GM03348 (cell line): ENCODE measurements around the gene REL.
"Not testable (repeated sequence)": the region's sequence is repeated elsewhere in the genome, so short reads cannot be mapped to it uniquely, and the experiment has no call there.

Experiments
- DNase-seq: peaks from one replicate; pipeline ENCODE4 v3.0.0; 2012; ENCODE audit warnings: low spot score

Gene REL

GRCh38 chr2:60867848-60868247 lies 13.5 kb upstream of the REL start:
- no peak for DNase-seq

DNA sequence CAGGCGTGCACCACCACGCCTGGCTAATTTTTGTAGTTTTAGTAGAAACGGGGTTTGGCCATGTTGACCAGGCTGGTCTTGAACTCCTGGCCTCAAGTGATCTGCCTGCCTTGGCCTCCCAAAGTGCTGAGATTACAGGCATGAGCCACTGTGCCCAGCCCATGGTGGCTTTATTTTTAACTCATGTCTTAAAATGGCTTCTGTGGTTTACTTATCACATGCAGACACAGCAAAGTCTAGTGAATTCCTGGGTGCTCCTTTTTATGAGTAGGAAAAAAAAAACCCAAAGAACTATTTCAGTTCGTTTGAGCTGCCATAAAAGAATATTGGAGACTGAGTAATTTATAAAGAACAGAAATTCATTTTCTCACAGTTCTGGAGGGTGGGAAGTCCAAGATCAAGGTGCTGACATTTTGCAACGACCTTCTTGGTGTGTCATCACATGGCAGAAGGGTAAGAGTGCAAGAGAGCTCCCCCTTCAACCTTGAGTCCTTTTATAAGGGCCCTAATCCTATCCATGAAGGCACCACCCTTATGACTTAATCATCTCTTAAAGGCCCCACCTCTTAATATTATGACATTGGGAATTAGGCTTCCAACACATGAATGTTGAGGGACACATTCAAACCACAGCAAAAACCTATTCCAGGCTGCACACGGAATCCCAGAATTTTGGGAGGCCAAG lies 12.6 kb upstream of the REL start:
- no peak for DNase-seq

DNA sequence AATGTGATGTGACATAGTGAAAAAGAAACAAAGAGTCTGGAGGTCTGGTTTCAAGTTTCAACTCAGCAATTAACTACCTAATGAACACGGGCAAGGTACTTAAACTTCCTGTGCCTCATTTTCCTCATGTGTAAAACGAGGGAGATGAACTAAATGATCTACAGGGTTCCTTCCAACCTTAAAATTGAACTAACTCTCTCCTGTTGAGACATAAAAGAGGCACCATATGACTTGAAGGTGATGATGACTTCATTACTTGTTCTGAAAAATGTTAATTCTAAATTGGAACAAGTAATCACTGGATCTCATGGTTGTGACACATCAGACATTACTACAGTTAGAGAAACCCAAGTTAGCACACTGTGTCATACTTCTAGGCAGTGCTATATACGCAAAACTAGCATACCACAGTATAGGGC lies 8.9 kb upstream of the REL start:
- no peak for DNase-seq

GRCh38 chr2:60873381-60873780 lies 8.0 kb upstream of the REL start:
- DNase-seq, result no peak

GRCh38 chr2:60875520-60875919 lies 5.9 kb upstream of the REL start:
- no peak for DNase-seq

DNA sequence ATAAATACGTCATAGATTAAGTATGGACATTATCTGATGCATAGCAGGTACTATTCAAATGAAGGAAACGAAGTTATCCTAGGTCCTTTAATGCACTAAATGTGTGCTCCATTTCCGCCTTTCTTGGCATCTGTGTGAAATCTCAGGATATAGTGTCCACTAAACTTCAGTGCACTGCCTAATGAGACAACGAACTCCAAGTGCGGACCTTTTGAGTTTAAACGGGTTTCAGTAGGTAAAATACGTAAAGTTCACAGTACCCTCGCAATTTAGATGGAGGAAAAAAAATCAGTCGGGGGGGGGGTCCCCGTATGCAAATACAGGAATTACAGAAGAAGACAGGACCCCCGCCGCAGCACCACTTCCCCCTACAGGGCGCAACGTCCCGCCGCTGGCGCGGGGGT lies 729 bp upstream of the REL start:
- peak; percentile 36 for DNase-seq

- no peak for DNase-seq
Observed at GRCh38 chr2:60882971-60883753, 1.8 kb downstream of the REL start.

- DNase-seq, result no peak
Observed at GRCh38 chr2:60883896-60884295, 2.5 kb downstream of the REL start.

GRCh38 chr2:60884800-60885199 lies 3.4 kb downstream of the REL start:
- no peak for DNase-seq

DNA sequence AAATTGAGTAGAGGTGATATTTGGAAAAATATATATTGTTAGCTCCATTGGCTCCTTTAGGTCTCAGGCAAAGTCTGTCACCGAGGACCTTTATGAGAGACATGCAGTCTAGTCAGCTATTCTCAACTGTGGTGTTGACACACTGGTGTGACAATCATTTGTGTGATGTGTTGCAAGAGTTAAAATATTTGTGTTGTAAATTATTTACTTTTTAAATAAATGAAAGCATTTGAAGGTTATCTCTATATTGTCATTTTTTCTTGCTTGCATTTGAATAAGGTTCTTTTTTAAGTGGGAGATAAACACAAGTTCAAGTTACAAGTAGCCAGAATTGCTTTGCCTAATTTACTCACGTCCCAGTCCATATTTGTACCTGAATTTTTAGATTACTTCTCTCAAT lies 4.3 kb downstream of the REL start:
- no peak for DNase-seq

GRCh38 chr2:60886991-60887390 lies 5.6 kb downstream of the REL start:
- DNase-seq, result no peak

GRCh38 chr2:60888853-60889252 lies 7.5 kb downstream of the REL start:
- no peak for DNase-seq

DNA sequence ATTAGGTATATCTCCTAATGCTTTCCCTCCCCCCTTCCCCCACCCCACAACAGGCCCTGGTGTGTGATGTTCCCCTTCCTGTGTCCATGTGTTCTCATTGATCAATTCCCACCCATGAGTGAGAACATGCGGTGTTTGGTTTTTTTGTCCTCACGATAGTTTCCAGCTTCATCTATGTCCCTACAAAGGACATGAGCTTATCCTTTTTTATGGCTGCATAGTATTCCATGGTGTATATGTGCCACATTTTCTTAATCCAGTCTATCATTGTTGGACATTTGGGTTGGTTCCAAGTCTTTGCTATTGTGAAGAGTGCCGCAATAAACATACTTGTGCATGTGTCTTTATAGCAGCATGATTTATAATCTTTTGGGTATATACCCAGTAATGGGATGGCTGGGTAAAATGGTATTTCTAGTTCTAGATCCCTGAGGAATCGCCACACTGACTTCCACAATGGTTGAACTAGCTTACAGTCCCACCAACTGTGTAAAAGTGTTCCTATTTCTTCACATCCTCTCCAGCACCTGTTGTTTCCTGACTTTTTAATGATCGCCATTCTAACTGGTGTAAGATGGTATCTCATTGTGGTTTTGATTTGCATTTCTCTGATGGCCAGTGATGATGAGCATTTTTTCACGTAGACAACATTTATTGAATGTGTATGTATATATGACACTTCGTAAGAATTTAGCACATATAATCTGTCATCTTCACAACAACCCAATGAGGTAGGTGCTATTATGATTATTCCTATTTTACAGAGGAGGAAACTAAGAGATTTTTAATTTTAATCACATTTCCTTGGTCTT lies 8.4 kb downstream of the REL start:
- not testable (repeated sequence) for DNase-seq

- no peak for DNase-seq
Observed at GRCh38 chr2:60890393-60890707, 9.0 kb downstream of the REL start.

GRCh38 chr2:60891180-60891579 lies 9.8 kb downstream of the REL start:
- DNase-seq, result no peak

GRCh38 chr2:60898567-60898966 lies 17.2 kb downstream of the REL start:
- DNase-seq, result no peak

- no peak for DNase-seq
Observed at GRCh38 chr2:60899230-60899891, 18.0 kb downstream of the REL start.

GRCh38 chr2:60899892-60900249 lies 18.5 kb downstream of the REL start:
- DNase-seq, result no peak

DNA sequence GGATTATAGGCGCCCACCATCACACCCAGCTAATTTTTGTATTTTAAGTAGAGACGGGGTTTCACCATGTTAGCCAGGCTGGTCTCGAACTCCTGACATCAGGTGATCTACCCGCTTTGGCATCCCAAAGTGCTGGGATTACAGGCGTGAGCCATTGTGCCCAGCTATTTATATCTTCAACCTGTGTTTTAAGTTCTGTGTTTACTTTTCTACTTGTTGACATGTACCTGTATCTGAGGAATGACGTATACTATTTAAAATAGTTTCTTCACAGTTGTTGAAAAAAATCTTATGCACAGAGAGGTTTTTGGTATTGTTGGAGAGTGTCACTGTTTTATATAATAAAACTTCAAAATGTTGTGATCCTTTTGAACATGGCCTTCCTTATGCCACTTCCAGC lies 19.9 kb downstream of the REL start:
- DNase-seq, result not testable (repeated sequence)

GRCh38 chr2:60905867-60906266 lies 24.5 kb downstream of the REL start:
- DNase-seq, result not testable (repeated sequence)

- no peak for DNase-seq
Observed at GRCh38 chr2:60906395-60906794, 25.0 kb downstream of the REL start.

- no peak for DNase-seq
Observed at GRCh38 chr2:60907329-60907728, 26.0 kb downstream of the REL start.
